Suppressor macrophage treated with lipopolysaccharide for 1 hour (primary cell): ENCODE measurements around the gene SNRPD3.
"Not testable (repeated sequence)": the region's sequence is repeated elsewhere in the genome, so short reads cannot be mapped to it uniquely, and the experiment has no call there.

Experiments
- DNase-seq, 3 donors: peaks; one replicate each; pipeline ENCODE4 v3.0.0-alpha.2; 2020 to 2022

The SNRPD3 gene

DNA sequence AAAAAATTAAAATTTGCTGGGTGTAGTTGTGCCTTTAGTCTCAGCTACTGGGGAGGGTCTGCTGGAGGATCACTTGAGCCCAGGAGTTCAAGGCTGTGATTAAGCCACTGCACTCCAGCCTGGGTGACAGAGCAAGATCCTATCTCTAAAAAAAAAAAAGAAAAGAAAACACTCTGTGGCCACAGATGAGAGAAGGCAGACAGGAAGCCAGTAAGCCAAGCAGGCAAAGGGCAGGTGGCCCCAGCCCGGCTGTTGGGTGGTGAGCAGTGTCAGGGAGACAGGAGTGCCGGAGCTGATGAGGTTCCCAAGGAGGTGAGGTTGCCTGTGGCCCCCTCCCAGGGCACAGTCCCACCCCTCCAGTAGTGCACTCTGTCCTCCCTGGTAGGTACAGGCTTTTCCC is 66.8 kb downstream of the SNRPD3 start:
- DNase-seq, result not testable (repeated sequence)
